ENCODE data around the gene PLEKHN1. TPM values are rescaled to one million over a fixed set of nuclear protein-coding genes. Genes with fewer than 3 reads are reported as not detected.
A peak's percentile ranks its signal among the peaks of the same experiment; 100 is the strongest.
"Not testable (repeated sequence)": the region's sequence is repeated elsewhere in the genome, so short reads cannot be mapped to it uniquely, and the experiment has no call there.

Gene PLEKHN1
- total RNA-seq, 4 donors from 2014 or later = 0.21 to 2.4 TPM; not detected in 2

- no peaks in the 10 kb centered on the region for H3K9me3 ChIP-seq
- peaks cover 2 to 49% of the 10 kb centered on the region in 2 donors for H3K27me3 ChIP-seq
- no peak for TF ChIP-seq EP300 (IDR thresholded peaks at IDR 0.05)
- no peak for TF ChIP-seq CTCF (IDR thresholded peaks at IDR 0.05)
- TF ChIP-seq POLR2A (IDR thresholded peaks at IDR 0.05) = no peak
- H3K36me3 ChIP-seq = no peaks in the 10 kb centered on the region
- H3K4me3 ChIP-seq = no peak overlapping the region
- H3K4me1 ChIP-seq = peaks cover 0 to 28% (median 14%) of the 10 kb centered on the region in 4 donors
- H3K27ac ChIP-seq = peak overlapping the region in 1 of 4 donors; percentile 38
- DNase-seq (ENCODE audit: low spot score in 2 of 2) = no peak
- WGBS, 2 donors = 42 to 60% methylated on average over 8 to 9 of the region's 23 CpGs
These were observed 39.6 kb downstream of the PLEKHN1 start for GRCh38 chr1:1005774-1006304.

DNA sequence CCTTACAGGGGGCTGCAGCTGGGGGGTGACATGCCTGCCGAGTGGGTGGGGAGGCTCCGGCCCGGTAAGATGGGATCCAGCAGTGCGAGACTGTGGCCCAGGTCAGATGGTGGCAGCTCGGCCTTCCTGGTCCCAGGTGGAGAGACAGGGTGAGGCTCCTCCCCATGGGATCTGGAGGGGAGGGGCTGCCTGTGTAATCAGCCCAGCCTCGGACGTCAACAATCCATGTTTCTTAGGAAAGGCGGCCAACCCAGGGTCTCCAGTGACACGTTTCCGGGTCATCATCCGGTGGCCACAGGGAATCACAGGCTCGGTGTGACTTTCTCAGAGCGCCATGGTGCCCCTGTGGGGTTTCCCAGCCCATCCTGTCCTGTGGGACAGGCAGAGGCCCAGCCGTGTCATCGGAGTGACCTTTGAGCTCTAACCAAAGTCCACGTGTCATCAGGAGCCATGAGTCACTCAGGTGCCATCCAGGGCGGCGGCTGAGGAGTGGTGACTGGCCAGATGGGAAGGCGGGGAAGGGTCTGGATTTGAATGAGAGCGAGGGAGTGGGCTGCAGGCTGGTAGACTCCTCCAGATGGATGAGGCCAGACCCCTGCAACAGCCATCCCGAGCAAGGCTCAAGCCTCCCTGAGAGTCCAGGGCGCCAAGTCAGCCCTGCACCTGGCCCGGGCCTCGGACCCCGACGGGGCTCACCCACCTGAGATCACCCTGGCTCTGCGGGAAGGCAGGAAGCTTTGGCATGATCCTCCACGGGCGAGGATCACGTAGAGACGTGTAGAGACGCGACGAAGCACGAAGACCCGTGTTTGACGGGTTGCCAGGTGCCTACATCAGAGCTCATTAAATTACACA, 40.2 kb downstream of the PLEKHN1 start:
- 78 to 85% methylated on average over 29 to 37 of the region's 37 CpGs for WGBS, 2 donors
- TF ChIP-seq POLR2A (IDR thresholded peaks at IDR 0.05) (no peak), CTCF (IDR thresholded peaks at IDR 0.05) (no peak), EP300 (IDR thresholded peaks at IDR 0.05) (no peak)
- Histone ChIP-seq H3K4me3 (no peak overlapping the region), H3K27me3 (peaks cover 2 to 43% of the 10 kb centered on the region in 2 donors), H3K36me3 (no peaks in the 10 kb centered on the region), H3K9me3 (no peaks in the 10 kb centered on the region), H3K4me1 (peaks cover 0 to 21% (median 8%) of the 10 kb centered on the region in 4 donors), H3K27ac (peak overlapping the region in 1 of 4 donors; percentile 38)
- DNase-seq (ENCODE audit: low spot score in 2 of 2) = no peak

GRCh38 chr1:1010131-1010530, 43.8 kb downstream of the PLEKHN1 start:
- not testable (repeated sequence) for H3K27ac ChIP-seq; H3K36me3 ChIP-seq; H3K9me3 ChIP-seq; H3K4me3 ChIP-seq; DNase-seq (ENCODE audit: low spot score in 2 of 2)
- WGBS, 2 donors = 87% methylated on average over 8 of the region's 8 CpGs
- Histone ChIP-seq H3K4me1 (peaks cover 0 to 35% (median 14%) of the 10 kb centered on the region in 4 donors), H3K27me3 (peaks cover 2 to 21% of the 10 kb centered on the region in 2 donors)

- WGBS, 2 donors = 80 to 81% methylated on average over 14 of the region's 14 CpGs
- no peak overlapping the region for H3K27ac ChIP-seq
- H3K36me3 ChIP-seq = no peaks in the 10 kb centered on the region
- H3K4me1 ChIP-seq = peaks cover 0 to 28% (median 12%) of the 10 kb centered on the region in 4 donors
- H3K27me3 ChIP-seq = peaks cover 0 to 7% of the 10 kb centered on the region in 2 donors
- TF ChIP-seq POLR2A (IDR thresholded peaks at IDR 0.05) (no peak), CTCF (IDR thresholded peaks at IDR 0.05) (no peak), EP300 (IDR thresholded peaks at IDR 0.05) (no peak)
- no peak for DNase-seq (ENCODE audit: low spot score in 2 of 2)
- no peaks in the 10 kb centered on the region for H3K9me3 ChIP-seq
- no peak overlapping the region for H3K4me3 ChIP-seq
These were observed 45.2 kb downstream of the PLEKHN1 start for GRCh38 chr1:1011396-1011949.

GRCh38 chr1:1012736-1013104, 46.4 kb downstream of the PLEKHN1 start:
- 56 to 61% methylated on average over 13 of the region's 13 CpGs for WGBS, 2 donors
- not testable (repeated sequence) for H3K27me3 ChIP-seq; H3K36me3 ChIP-seq; DNase-seq (ENCODE audit: low spot score in 2 of 2); H3K9me3 ChIP-seq
- Histone ChIP-seq H3K27ac (peak overlapping the region; percentile 71 to 93 (median 85)), H3K4me1 (peaks cover 0 to 28% (median 12%) of the 10 kb centered on the region in 4 donors), H3K4me3 (peak overlapping the region; percentile 43 to 72 (median 54))

All from tibial nerve (tissue), 4 donors.